SW480 (cell line): ENCODE results near the gene FUBP3.

Experiments used
- DNase-seq: peaks from one replicate; pipeline ENCODE4 v3.0.0-alpha.2; 2016; ENCODE audit warnings: low spot score

FUBP3 gene

GRCh38 chr9:130634191-130634768, 54.9 kb downstream of the FUBP3 start:
- no peak for DNase-seq

GRCh38 chr9:130634801-130635200, 55.4 kb downstream of the FUBP3 start:
- no peak for DNase-seq

GRCh38 chr9:130635306-130635705, 55.9 kb downstream of the FUBP3 start:
- no peak for DNase-seq

GRCh38 chr9:130635721-130636647, 56.6 kb downstream of the FUBP3 start:
- no peak for DNase-seq

- no peak for DNase-seq
Measured at GRCh38 chr9:130636648-130637020, 57.3 kb downstream of the FUBP3 start.

- no peak for DNase-seq
Measured at GRCh38 chr9:130638284-130639123, 59.1 kb downstream of the FUBP3 start.

GRCh38 chr9:130639124-130639765, 59.9 kb downstream of the FUBP3 start:
- DNase-seq = no peak

- no peak for DNase-seq
Measured at GRCh38 chr9:130639866-130640555, 60.6 kb downstream of the FUBP3 start.

GRCh38 chr9:130640681-130641080, 61.3 kb downstream of the FUBP3 start:
- no peak for DNase-seq

GRCh38 chr9:130642926-130643325, 63.5 kb downstream of the FUBP3 start:
- no peak for DNase-seq

GRCh38 chr9:130651221-130651620, 71.8 kb downstream of the FUBP3 start:
- DNase-seq = no peak

GRCh38 chr9:130651752-130652151, 72.4 kb downstream of the FUBP3 start:
- no peak for DNase-seq

GRCh38 chr9:130654879-130655278, 75.5 kb downstream of the FUBP3 start:
- no peak for DNase-seq

GRCh38 chr9:130658893-130659698, 79.7 kb downstream of the FUBP3 start:
- DNase-seq = no peak

- no peak for DNase-seq
Measured at GRCh38 chr9:130659699-130660248, 80.4 kb downstream of the FUBP3 start.

GRCh38 chr9:130660326-130660682, 80.9 kb downstream of the FUBP3 start:
- DNase-seq = no peak

- DNase-seq = no peak
Measured at GRCh38 chr9:130660683-130661450, 81.5 kb downstream of the FUBP3 start.

GRCh38 chr9:130661451-130662098, 82.2 kb downstream of the FUBP3 start:
- no peak for DNase-seq
